HUDEP-2 (cell line): ENCODE data around the gene CBLL1.

Experiments used
- DNase-seq, 76 experiments: peaks; one replicate each; lab custom pipeline; 2025; ENCODE audit not compliant: unreplicated experiment in 76 of 76; lab: John Stamatoyannopoulos, UW

The CBLL1 gene

DNA sequence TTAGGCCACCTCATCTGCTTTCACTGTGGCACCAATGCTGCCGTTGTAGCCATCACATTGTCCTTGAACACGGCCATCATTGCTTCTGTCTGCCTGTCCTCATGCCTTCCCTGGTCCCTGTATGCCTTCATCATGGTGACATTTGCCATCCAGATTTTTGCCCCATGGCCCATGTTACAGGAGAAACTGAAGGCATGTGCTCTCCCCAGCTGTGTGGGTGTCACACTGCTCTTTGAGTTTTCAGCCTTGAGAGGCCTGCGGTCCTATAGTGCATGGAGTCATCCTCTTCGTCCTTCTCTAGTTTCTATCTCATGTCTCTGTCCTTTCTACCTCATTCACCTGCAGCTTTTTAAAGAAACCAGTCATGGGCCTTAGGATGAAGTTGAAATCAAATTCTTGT is 65.2 kb downstream of the CBLL1 start:
- no peak for DNase-seq

DNA sequence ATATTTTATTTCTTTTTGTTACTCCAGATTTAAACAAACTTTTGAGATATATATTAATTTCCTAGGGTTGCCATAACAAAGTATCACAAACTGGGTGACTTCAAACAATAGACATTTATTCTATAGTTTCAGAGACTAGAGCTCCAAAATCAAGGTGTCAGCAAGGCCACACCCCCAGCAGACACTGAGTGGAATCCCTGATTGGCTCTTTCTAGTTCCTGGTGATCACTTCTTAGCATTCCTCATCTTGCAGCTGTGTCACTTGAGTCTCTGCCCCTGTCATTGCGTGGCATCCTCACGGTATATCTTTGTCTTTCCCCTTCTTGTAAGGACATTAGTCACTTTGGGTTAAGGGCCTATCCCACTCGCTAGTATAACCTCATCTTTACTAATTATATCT is 66.7 kb downstream of the CBLL1 start:
- DNase-seq: no peak
